ENCODE measurements around the gene ACBD7. TPM values are rescaled to one million over a fixed set of nuclear protein-coding genes. Genes with fewer than 3 reads are reported as not detected.

ACBD7 gene
- total RNA-seq, 1 experiment from 2014 or later, result 0.63 TPM

GRCh38 chr10:15122477-15123030, 34.0 kb upstream of the ACBD7 start:
- Histone ChIP-seq H3K4me3 (ENCODE audit: low read length) (no peak overlapping the region), H3K9me3 (ENCODE audit: low read length) (no peaks in the 10 kb centered on the region), H3K36me3 (ENCODE audit: insufficient read depth, low read length) (no peaks in the 10 kb centered on the region), H3K4me1 (ENCODE audit: low read length) (no peaks in the 10 kb centered on the region), H3K9me2 (replicated peaks; ENCODE audit: insufficient read depth, low read length) (no peaks in the 10 kb centered on the region), H3K9ac (ENCODE audit: low read length) (no peak overlapping the region), H2AFZ (ENCODE audit: low read length) (no peak overlapping the region), H4K20me1 (ENCODE audit: insufficient read depth, low read depth, low read length) (no peaks in the 10 kb centered on the region), H3K27me3 (ENCODE audit: low read length) (no peaks in the 10 kb centered on the region), H3K27ac (ENCODE audit: low read length) (no peak overlapping the region), H3K4me2 (ENCODE audit: low read depth, low read length, poor library complexity, severe bottlenecking) (no peak overlapping the region), H3K79me2 (ENCODE audit: low read length) (no peaks in the 10 kb centered on the region)
- no peak for DNase-seq

GRCh38 chr10:15121707-15122106, 33.1 kb upstream of the ACBD7 start:
- no peaks in the 10 kb centered on the region for H3K4me1 ChIP-seq (ENCODE audit: low read length)
- no peaks in the 10 kb centered on the region for H3K9me2 ChIP-seq (replicated peaks; ENCODE audit: insufficient read depth, low read length)
- H3K79me2 ChIP-seq (ENCODE audit: low read length), result no peaks in the 10 kb centered on the region
- no peak for DNase-seq
- H3K27ac ChIP-seq (ENCODE audit: low read length), result no peak overlapping the region
- no peak overlapping the region for H3K4me2 ChIP-seq (ENCODE audit: low read depth, low read length, poor library complexity, severe bottlenecking)
- no peak overlapping the region for H3K9ac ChIP-seq (ENCODE audit: low read length)
- H3K27me3 ChIP-seq (ENCODE audit: low read length), result no peaks in the 10 kb centered on the region
- H2AFZ ChIP-seq (ENCODE audit: low read length), result no peak overlapping the region
- no peaks in the 10 kb centered on the region for H3K9me3 ChIP-seq (ENCODE audit: low read length)
- no peaks in the 10 kb centered on the region for H3K36me3 ChIP-seq (ENCODE audit: insufficient read depth, low read length)
- no peaks in the 10 kb centered on the region for H4K20me1 ChIP-seq (ENCODE audit: insufficient read depth, low read depth, low read length)
- H3K4me3 ChIP-seq (ENCODE audit: low read length), result no peak overlapping the region

- Histone ChIP-seq H3K79me2 (ENCODE audit: low read length) (no peaks in the 10 kb centered on the region), H3K27me3 (ENCODE audit: low read length) (no peaks in the 10 kb centered on the region), H3K27ac (ENCODE audit: low read length) (no peak overlapping the region), H3K4me2 (ENCODE audit: low read depth, low read length, poor library complexity, severe bottlenecking) (no peak overlapping the region), H3K9me3 (ENCODE audit: low read length) (no peaks in the 10 kb centered on the region), H2AFZ (ENCODE audit: low read length) (no peak overlapping the region), H3K36me3 (ENCODE audit: insufficient read depth, low read length) (no peaks in the 10 kb centered on the region), H3K4me1 (ENCODE audit: low read length) (no peaks in the 10 kb centered on the region), H3K9me2 (replicated peaks; ENCODE audit: insufficient read depth, low read length) (no peaks in the 10 kb centered on the region), H3K4me3 (ENCODE audit: low read length) (no peak overlapping the region), H4K20me1 (ENCODE audit: insufficient read depth, low read depth, low read length) (no peaks in the 10 kb centered on the region), H3K9ac (ENCODE audit: low read length) (no peak overlapping the region)
- DNase-seq, result no peak
Observed at GRCh38 chr10:15120523-15120922, 31.9 kb upstream of the ACBD7 start.

- Histone ChIP-seq H3K9ac (ENCODE audit: low read length) (no peak overlapping the region), H3K27ac (ENCODE audit: low read length) (no peak overlapping the region), H2AFZ (ENCODE audit: low read length) (no peak overlapping the region), H3K4me2 (ENCODE audit: low read depth, low read length, poor library complexity, severe bottlenecking) (no peak overlapping the region), H3K79me2 (ENCODE audit: low read length) (no peaks in the 10 kb centered on the region), H3K36me3 (ENCODE audit: insufficient read depth, low read length) (no peaks in the 10 kb centered on the region), H3K9me2 (replicated peaks; ENCODE audit: insufficient read depth, low read length) (no peaks in the 10 kb centered on the region), H4K20me1 (ENCODE audit: insufficient read depth, low read depth, low read length) (no peaks in the 10 kb centered on the region), H3K9me3 (ENCODE audit: low read length) (no peaks in the 10 kb centered on the region), H3K4me1 (ENCODE audit: low read length) (no peaks in the 10 kb centered on the region), H3K27me3 (ENCODE audit: low read length) (no peaks in the 10 kb centered on the region), H3K4me3 (ENCODE audit: low read length) (no peak overlapping the region)
- no peak for DNase-seq
Observed at GRCh38 chr10:15118615-15119014, 30.0 kb upstream of the ACBD7 start.

- DNase-seq, result no peak
- Histone ChIP-seq H3K9me2 (replicated peaks; ENCODE audit: insufficient read depth, low read length) (no peaks in the 10 kb centered on the region), H3K27me3 (ENCODE audit: low read length) (no peaks in the 10 kb centered on the region), H3K4me2 (ENCODE audit: low read depth, low read length, poor library complexity, severe bottlenecking) (no peak overlapping the region), H3K9ac (ENCODE audit: low read length) (no peak overlapping the region), H3K9me3 (ENCODE audit: low read length) (no peaks in the 10 kb centered on the region), H3K79me2 (ENCODE audit: low read length) (no peaks in the 10 kb centered on the region), H3K4me3 (ENCODE audit: low read length) (no peak overlapping the region), H3K27ac (ENCODE audit: low read length) (no peak overlapping the region), H3K36me3 (ENCODE audit: insufficient read depth, low read length) (no peaks in the 10 kb centered on the region), H2AFZ (ENCODE audit: low read length) (no peak overlapping the region), H4K20me1 (ENCODE audit: insufficient read depth, low read depth, low read length) (no peaks in the 10 kb centered on the region), H3K4me1 (ENCODE audit: low read length) (no peaks in the 10 kb centered on the region)
Observed at GRCh38 chr10:15116225-15116624, 27.6 kb upstream of the ACBD7 start.

- Histone ChIP-seq H3K27me3 (ENCODE audit: low read length) (no peaks in the 10 kb centered on the region), H3K4me2 (ENCODE audit: low read depth, low read length, poor library complexity, severe bottlenecking) (no peak overlapping the region), H2AFZ (ENCODE audit: low read length) (no peak overlapping the region), H3K4me1 (ENCODE audit: low read length) (no peaks in the 10 kb centered on the region), H3K4me3 (ENCODE audit: low read length) (no peak overlapping the region), H4K20me1 (ENCODE audit: insufficient read depth, low read depth, low read length) (no peaks in the 10 kb centered on the region), H3K9ac (ENCODE audit: low read length) (no peak overlapping the region), H3K79me2 (ENCODE audit: low read length) (no peaks in the 10 kb centered on the region), H3K27ac (ENCODE audit: low read length) (no peak overlapping the region), H3K9me3 (ENCODE audit: low read length) (no peaks in the 10 kb centered on the region), H3K36me3 (ENCODE audit: insufficient read depth, low read length) (no peaks in the 10 kb centered on the region), H3K9me2 (replicated peaks; ENCODE audit: insufficient read depth, low read length) (no peaks in the 10 kb centered on the region)
- DNase-seq, result no peak
Observed at GRCh38 chr10:15113766-15114165, 25.2 kb upstream of the ACBD7 start.

GRCh38 chr10:15112657-15113056, 24.1 kb upstream of the ACBD7 start:
- no peaks in the 10 kb centered on the region for H4K20me1 ChIP-seq (ENCODE audit: insufficient read depth, low read depth, low read length)
- no peaks in the 10 kb centered on the region for H3K9me3 ChIP-seq (ENCODE audit: low read length)
- H3K9me2 ChIP-seq (replicated peaks; ENCODE audit: insufficient read depth, low read length), result no peaks in the 10 kb centered on the region
- DNase-seq, result no peak
- no peak overlapping the region for H3K4me3 ChIP-seq (ENCODE audit: low read length)
- no peak overlapping the region for H3K4me2 ChIP-seq (ENCODE audit: low read depth, low read length, poor library complexity, severe bottlenecking)
- no peaks in the 10 kb centered on the region for H3K4me1 ChIP-seq (ENCODE audit: low read length)
- no peak overlapping the region for H2AFZ ChIP-seq (ENCODE audit: low read length)
- no peak overlapping the region for H3K27ac ChIP-seq (ENCODE audit: low read length)
- no peak overlapping the region for H3K9ac ChIP-seq (ENCODE audit: low read length)
- no peaks in the 10 kb centered on the region for H3K79me2 ChIP-seq (ENCODE audit: low read length)
- no peaks in the 10 kb centered on the region for H3K36me3 ChIP-seq (ENCODE audit: insufficient read depth, low read length)
- no peaks in the 10 kb centered on the region for H3K27me3 ChIP-seq (ENCODE audit: low read length)

GRCh38 chr10:15106352-15107013, 17.9 kb upstream of the ACBD7 start:
- Histone ChIP-seq H3K27me3 (ENCODE audit: low read length) (no peaks in the 10 kb centered on the region), H3K9me3 (ENCODE audit: low read length) (no peaks in the 10 kb centered on the region), H3K79me2 (ENCODE audit: low read length) (peaks cover 9% of the 10 kb centered on the region), H3K9me2 (replicated peaks; ENCODE audit: insufficient read depth, low read length) (no peaks in the 10 kb centered on the region), H3K4me2 (ENCODE audit: low read depth, low read length, poor library complexity, severe bottlenecking) (no peak overlapping the region), H3K9ac (ENCODE audit: low read length) (no peak overlapping the region), H3K36me3 (ENCODE audit: insufficient read depth, low read length) (peaks cover 18% of the 10 kb centered on the region; the same call in 1 of the 2 replicates), H2AFZ (ENCODE audit: low read length) (no peak overlapping the region), H3K4me3 (ENCODE audit: low read length) (no peak overlapping the region), H3K4me1 (ENCODE audit: low read length) (peaks cover 11% of the 10 kb centered on the region), H3K27ac (ENCODE audit: low read length) (no peak overlapping the region), H4K20me1 (ENCODE audit: insufficient read depth, low read depth, low read length) (peaks cover 6% of the 10 kb centered on the region; the same call in 1 of the 2 replicates)
- peak; percentile 84 for DNase-seq

All from Karpas-422 (cell line).